ENCODE results near the gene AQP2. TPM values are rescaled to one million over a fixed set of nuclear protein-coding genes. Genes with fewer than 3 reads are reported as not detected.
A peak's percentile ranks its signal among the peaks of the same experiment; 100 is the strongest.

AQP2 gene
- total RNA-seq, 1 experiment from 2014 or later: not detected

DNA sequence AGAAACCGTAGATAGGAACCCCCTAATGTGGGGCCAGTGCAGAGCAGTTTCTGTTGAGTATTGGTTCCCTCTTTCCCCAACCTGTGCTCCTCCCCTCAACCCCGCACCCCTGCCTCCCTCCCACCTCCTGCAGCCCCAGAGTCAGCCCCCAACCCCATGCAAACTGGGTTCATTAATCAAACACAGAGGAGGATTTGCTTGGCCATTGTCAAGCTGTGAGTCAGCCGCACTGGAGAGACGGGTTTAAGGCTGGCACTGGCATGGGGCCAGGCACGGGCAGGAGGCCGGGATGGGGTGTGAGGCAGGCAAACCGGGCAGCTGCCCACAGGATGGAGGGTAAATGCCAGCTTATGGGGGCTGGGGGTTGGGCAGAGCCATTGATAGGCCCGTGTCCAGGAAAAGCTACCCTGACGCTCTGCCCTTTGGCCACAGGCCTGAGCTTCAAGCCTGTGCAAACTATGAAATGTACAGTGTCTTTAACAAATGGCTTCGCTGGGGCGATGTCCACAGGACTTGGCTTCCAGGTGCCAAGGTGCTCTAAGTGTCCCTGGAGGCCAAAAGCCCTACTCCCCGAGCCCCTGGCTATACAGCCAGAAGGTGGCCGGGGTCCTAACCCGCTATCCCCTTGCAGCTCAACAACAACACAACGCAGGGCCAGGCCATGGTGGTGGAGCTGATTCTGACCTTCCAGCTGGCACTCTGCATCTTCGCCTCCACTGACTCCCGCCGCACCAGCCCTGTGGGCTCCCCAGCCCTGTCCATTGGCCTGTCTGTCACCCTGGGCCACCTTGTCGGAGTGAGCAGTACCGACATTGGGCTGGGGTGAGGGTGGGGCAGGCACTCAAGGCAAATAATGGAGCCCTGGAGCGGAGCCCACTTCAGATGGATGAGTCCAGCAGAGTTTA lies 12.6 kb downstream of the AQP2 start:
- intact Hi-C loops (cut with micrococcal nuclease; ENCODE audit: unreplicated experiment): no loop called here
- Mint-ChIP-seq H3K27me3 (ENCODE audit: unreplicated experiment) (peaks cover 14% of the 10 kb centered on the region), H3K4me3 (ENCODE audit: low read depth, unreplicated experiment) (peak overlapping the region; percentile 68), H3K36me3 (ENCODE audit: insufficient read depth, unreplicated experiment) (peaks cover 28% of the 10 kb centered on the region), H3K4me1 (ENCODE audit: low read depth, unreplicated experiment) (peaks cover 41% of the 10 kb centered on the region), H3K27ac (ENCODE audit: unreplicated experiment) (peak overlapping the region; percentile 76), H3K9me3 (ENCODE audit: low read depth, unreplicated experiment) (no peaks in the 10 kb centered on the region)
- DNase-seq: peak; percentile 93
- TF ChIP-seq, protein P1, sequence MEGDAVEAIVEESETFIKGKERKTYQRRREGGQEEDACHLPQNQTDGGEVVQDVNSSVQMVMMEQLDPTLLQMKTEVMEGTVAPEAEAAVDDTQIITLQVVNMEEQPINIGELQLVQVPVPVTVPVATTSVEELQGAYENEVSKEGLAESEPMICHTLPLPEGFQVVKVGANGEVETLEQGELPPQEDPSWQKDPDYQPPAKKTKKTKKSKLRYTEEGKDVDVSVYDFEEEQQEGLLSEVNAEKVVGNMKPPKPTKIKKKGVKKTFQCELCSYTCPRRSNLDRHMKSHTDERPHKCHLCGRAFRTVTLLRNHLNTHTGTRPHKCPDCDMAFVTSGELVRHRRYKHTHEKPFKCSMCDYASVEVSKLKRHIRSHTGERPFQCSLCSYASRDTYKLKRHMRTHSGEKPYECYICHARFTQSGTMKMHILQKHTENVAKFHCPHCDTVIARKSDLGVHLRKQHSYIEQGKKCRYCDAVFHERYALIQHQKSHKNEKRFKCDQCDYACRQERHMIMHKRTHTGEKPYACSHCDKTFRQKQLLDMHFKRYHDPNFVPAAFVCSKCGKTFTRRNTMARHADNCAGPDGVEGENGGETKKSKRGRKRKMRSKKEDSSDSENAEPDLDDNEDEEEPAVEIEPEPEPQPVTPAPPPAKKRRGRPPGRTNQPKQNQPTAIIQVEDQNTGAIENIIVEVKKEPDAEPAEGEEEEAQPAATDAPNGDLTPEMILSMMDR (IDR thresholded peaks at IDR 0.05; ENCODE audit: unreplicated experiment): no peak
- no TSS peak for BruUV-seq (replicated peaks)
- CTCF ChIA-PET: interaction anchor here (0.6 to 1.7 kb wide), 10 partner anchors 11 to 395 kb away, joined by 3 to 15 read pairs (median 4); partner anchors contain the start of genes BCDIN3D and TMBIM6

DNA sequence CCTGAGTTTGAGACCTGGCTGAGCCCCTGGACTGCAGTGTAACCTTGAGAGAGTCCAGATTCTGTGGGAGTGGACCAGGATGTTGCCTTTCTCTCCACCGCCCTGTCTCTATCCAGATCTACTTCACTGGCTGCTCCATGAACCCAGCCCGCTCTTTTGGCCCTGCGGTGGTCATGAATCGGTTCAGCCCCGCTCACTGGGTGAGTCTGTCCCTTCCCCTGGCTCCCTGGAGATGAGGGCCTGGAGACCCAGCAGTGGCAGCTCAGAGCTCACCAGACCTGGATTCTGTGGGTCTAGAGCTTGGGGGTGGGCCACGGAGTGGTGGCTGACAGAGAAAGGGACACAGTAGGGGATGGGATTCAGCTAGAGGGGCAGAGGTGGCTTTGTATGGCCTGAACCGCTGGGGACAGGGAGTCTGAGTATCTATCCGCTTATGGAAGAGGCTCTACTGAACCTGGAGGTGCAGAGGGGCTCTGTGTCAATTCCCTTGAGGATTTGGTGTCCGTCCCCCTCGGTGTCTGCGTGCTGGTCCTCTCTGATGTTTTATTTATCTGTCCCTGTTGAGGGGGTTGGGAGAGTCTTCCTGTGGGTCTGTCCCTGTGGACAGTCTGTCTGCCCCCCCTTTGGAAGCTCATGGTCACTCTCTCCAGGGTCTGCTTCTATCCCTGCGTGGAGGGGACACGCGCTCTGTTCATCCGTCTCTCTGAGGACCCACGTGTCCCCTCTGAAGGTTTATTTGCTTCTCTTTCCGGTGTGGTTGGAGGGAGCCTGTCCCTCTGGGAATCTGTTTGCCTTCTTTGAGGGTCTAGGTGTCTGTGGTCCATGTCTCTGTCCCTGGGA lies 13.7 kb downstream of the AQP2 start:
- peaks cover 14% of the 10 kb centered on the region for H3K27me3 Mint-ChIP-seq (ENCODE audit: unreplicated experiment)
- no peak for DNase-seq
- TF ChIP-seq, protein P1 (IDR thresholded peaks at IDR 0.05; ENCODE audit: unreplicated experiment): no peak
- CTCF ChIA-PET: interaction anchor here (0.6 to 1.7 kb wide), 4 partner anchors 21 to 223 kb away, joined by 3 to 6 read pairs (median 4); partner anchors contain the start of gene TMBIM6
- peak overlapping the region; percentile 68 for H3K4me3 Mint-ChIP-seq (ENCODE audit: low read depth, unreplicated experiment)
- H3K9me3 Mint-ChIP-seq (ENCODE audit: low read depth, unreplicated experiment): no peaks in the 10 kb centered on the region
- peaks cover 41% of the 10 kb centered on the region for H3K4me1 Mint-ChIP-seq (ENCODE audit: low read depth, unreplicated experiment)
- no TSS peak for BruUV-seq (replicated peaks)
- no peak overlapping the region for H3K27ac Mint-ChIP-seq (ENCODE audit: unreplicated experiment)
- peaks cover 28% of the 10 kb centered on the region for H3K36me3 Mint-ChIP-seq (ENCODE audit: insufficient read depth, unreplicated experiment)
- intact Hi-C loops (cut with micrococcal nuclease; ENCODE audit: unreplicated experiment): no loop called here

DNA sequence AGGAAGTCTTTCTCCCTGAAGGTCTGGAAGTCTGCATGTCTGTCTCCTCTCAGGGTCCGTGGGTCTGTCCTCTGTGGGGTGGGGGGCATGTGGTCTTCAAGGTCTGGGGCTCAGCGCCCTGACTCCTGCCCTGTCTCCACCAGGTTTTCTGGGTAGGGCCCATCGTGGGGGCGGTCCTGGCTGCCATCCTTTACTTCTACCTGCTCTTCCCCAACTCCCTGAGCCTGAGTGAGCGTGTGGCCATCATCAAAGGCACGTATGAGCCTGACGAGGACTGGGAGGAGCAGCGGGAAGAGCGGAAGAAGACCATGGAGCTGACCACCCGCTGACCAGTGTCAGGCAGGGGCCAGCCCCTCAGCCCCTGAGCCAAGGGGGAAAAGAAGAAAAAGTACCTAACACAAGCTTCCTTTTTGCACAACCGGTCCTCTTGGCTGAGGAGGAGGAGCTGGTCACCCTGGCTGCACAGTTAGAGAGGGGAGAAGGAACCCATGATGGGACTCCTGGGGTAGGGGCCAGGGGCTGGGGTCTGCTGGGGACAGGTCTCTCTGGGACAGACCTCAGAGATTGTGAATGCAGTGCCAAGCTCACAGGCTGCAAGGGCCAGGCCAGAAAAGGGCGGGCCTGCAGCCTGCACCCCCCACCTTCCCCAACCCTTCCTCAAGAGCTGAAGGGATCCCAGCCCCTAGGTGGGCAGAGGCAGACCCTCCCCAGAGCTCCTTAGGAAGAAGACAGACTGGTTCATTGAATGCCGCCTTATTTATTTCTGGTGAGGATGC lies 14.5 kb downstream of the AQP2 start:
- Mint-ChIP-seq H3K9me3 (ENCODE audit: low read depth, unreplicated experiment) (no peaks in the 10 kb centered on the region), H3K27ac (ENCODE audit: unreplicated experiment) (no peak overlapping the region), H3K36me3 (ENCODE audit: insufficient read depth, unreplicated experiment) (peaks cover 28% of the 10 kb centered on the region), H3K4me1 (ENCODE audit: low read depth, unreplicated experiment) (peaks cover 39% of the 10 kb centered on the region), H3K27me3 (ENCODE audit: unreplicated experiment) (peaks cover 11% of the 10 kb centered on the region), H3K4me3 (ENCODE audit: low read depth, unreplicated experiment) (peak overlapping the region; percentile 68)
- intact Hi-C loops (cut with micrococcal nuclease; ENCODE audit: unreplicated experiment): loop anchor here (5.0 kb wide), 1 partner anchor 92 kb away; the partner anchor contains the start of gene ASIC1
- CTCF ChIA-PET: interaction anchor here (0.5 to 0.6 kb wide), 2 partner anchors 35 to 105 kb away, joined by 3 to 4 read pairs; no protein-coding TSS in a partner anchor
- BruUV-seq (replicated peaks): no TSS peak
- TF ChIP-seq, protein P1 (IDR thresholded peaks at IDR 0.05; ENCODE audit: unreplicated experiment): no peak
- no peak for DNase-seq

Measured in Calu3 (cell line).